Measurements from ENCODE around the gene SAP30L.

SAP30L gene

GRCh38 chr5:154482528-154483449 lies 37.0 kb downstream of the SAP30L start:
- no peak for DNase-seq

GRCh38 chr5:154483654-154484392 lies 38.0 kb downstream of the SAP30L start:
- no peak for DNase-seq

- no peak for DNase-seq
These were observed 38.7 kb downstream of the SAP30L start for GRCh38 chr5:154484393-154485095.

GRCh38 chr5:154485096-154485491 lies 39.3 kb downstream of the SAP30L start:
- DNase-seq = no peak

- no peak for DNase-seq
These were observed 40.1 kb downstream of the SAP30L start for GRCh38 chr5:154485850-154486426.

- DNase-seq = no peak
These were observed 40.6 kb downstream of the SAP30L start for GRCh38 chr5:154486427-154486866.

- DNase-seq = no peak
These were observed 41.7 kb downstream of the SAP30L start for GRCh38 chr5:154487541-154487940.

- DNase-seq = no peak
These were observed 46.1 kb downstream of the SAP30L start for GRCh38 chr5:154491941-154492340.

- DNase-seq = no peak
These were observed 47.5 kb downstream of the SAP30L start for GRCh38 chr5:154493274-154493673.

GRCh38 chr5:154494036-154494435 lies 48.2 kb downstream of the SAP30L start:
- no peak for DNase-seq

- DNase-seq = peak; percentile 75
These were observed 52.8 kb downstream of the SAP30L start for GRCh38 chr5:154498591-154498990.

- DNase-seq = no peak
These were observed 53.2 kb downstream of the SAP30L start for GRCh38 chr5:154498994-154499393.

GRCh38 chr5:154501566-154501965 lies 55.8 kb downstream of the SAP30L start:
- DNase-seq = no peak

GRCh38 chr5:154502180-154502579 lies 56.4 kb downstream of the SAP30L start:
- DNase-seq = no peak

- DNase-seq = no peak
These were observed 57.9 kb downstream of the SAP30L start for GRCh38 chr5:154503698-154504039.

- DNase-seq = no peak
These were observed 59.8 kb downstream of the SAP30L start for GRCh38 chr5:154505567-154505966.

- no peak for DNase-seq
These were observed 60.4 kb downstream of the SAP30L start for GRCh38 chr5:154506049-154506715.

- DNase-seq = no peak
These were observed 60.9 kb downstream of the SAP30L start for GRCh38 chr5:154506716-154507080.

- no peak for DNase-seq
These were observed 62.3 kb downstream of the SAP30L start for GRCh38 chr5:154508114-154508513.

GRCh38 chr5:154509784-154510555 lies 64.2 kb downstream of the SAP30L start:
- no peak for DNase-seq

All from hematopoietic multipotent progenitor cell treated with erythropoietin and hydrocortisone succinate and interleukin-3 and kit ligand, for 4 days (in vitro differentiated cells).